Measurements from ENCODE around the gene ACADVL. TPM values are rescaled to one million over a fixed set of nuclear protein-coding genes. Genes with fewer than 3 reads are reported as not detected.

Gene ACADVL
- polyA plus RNA-seq, 1 of the 3 experiments (the other 2 are of a cell fraction): 635 TPM

GRCh38 chr17:7217113-7217987, 2.4 kb upstream of the ACADVL start:
- peak; percentile 82 for DNase-seq
- H3K4me3 ChIP-seq (ENCODE audit: low read depth in 2 of 2, low read length in 1 of 2): peak overlapping the region; percentile 61 to 74
- H3F3A ChIP-seq (replicated peaks; ENCODE audit: insufficient read depth): peaks cover 55% of the 10 kb centered on the region
- H2AFZ ChIP-seq (ENCODE audit: low read depth): peak overlapping the region; percentile 80; the same call in 1 of the 2 replicates
- H3K9me3 ChIP-seq: no peaks in the 10 kb centered on the region
- peaks cover 4 to 15% of the 10 kb centered on the region in 2 experiments for H3K36me3 ChIP-seq (replicated peaks in 1 of 2; ENCODE audit: control insufficient read depth in 1 of 2, insufficient read depth in 2 of 2, low read length in 1 of 2)
- H3K4me2 ChIP-seq: peak overlapping the region; percentile 97
- CTCF ChIA-PET: interaction anchor here (1.2 kb wide), 1 partner anchor 195 kb away, joined by 3 read pairs; no protein-coding TSS in a partner anchor
- POLR2A ChIA-PET: no interaction called here
- no peaks in the 10 kb centered on the region for H3K9me2 ChIP-seq
- peaks cover 57% of the 10 kb centered on the region for H3K79me2 ChIP-seq (ENCODE audit: insufficient read depth)
- TF ChIP-seq CHD2 (IDR thresholded peaks at IDR 0.05; ENCODE audit: low read length, partially characterized antibody) (peak; percentile 12), RAD21 (IDR thresholded peaks at IDR 0.05; ENCODE audit: low read length) (0 out of 2 replicates have a peak, but pooled peaks have one; percentile 1), TCF12 (IDR thresholded peaks at IDR 0.05) (no peak)
- peaks cover 14% of the 10 kb centered on the region for H4K20me1 ChIP-seq (ENCODE audit: insufficient read depth)
- H3K27me3 ChIP-seq (ENCODE audit: insufficient read depth): no peaks in the 10 kb centered on the region
- 10% methylated on average over 31 of the region's 32 CpGs for WGBS (ENCODE audit: low lambda C conversion rate)
- H3K9ac ChIP-seq: peak overlapping the region; percentile 88
- peak overlapping the region; percentile 60 to 96; a peak in 3 of 4 replicates for H3K27ac ChIP-seq (ENCODE audit: low read depth in 2 of 2, low read length in 1 of 2)
- H3K4me1 ChIP-seq (ENCODE audit: control insufficient read depth in 1 of 2, insufficient read depth in 2 of 2, low read depth in 1 of 2, low read length in 1 of 2): peaks cover 23 to 64% of the 10 kb centered on the region in 2 experiments; a peak in 3 of 4 replicates

- peaks cover 20 to 65% of the 10 kb centered on the region in 2 experiments; a peak in 3 of 4 replicates for H3K4me1 ChIP-seq (ENCODE audit: control insufficient read depth in 1 of 2, insufficient read depth in 2 of 2, low read depth in 1 of 2, low read length in 1 of 2)
- peaks cover 50% of the 10 kb centered on the region for H3K79me2 ChIP-seq (ENCODE audit: insufficient read depth)
- H4K20me1 ChIP-seq (ENCODE audit: insufficient read depth): peaks cover 11% of the 10 kb centered on the region
- peaks cover 55% of the 10 kb centered on the region for H3F3A ChIP-seq (replicated peaks; ENCODE audit: insufficient read depth)
- H3K27me3 ChIP-seq (ENCODE audit: insufficient read depth): no peaks in the 10 kb centered on the region
- H3K36me3 ChIP-seq (replicated peaks in 1 of 2; ENCODE audit: control insufficient read depth in 1 of 2, insufficient read depth in 2 of 2, low read length in 1 of 2): peaks cover 12 to 17% of the 10 kb centered on the region in 2 experiments
- peak overlapping the region; percentile 71 for H3K4me2 ChIP-seq
- CTCF ChIA-PET: interaction anchor here (0.6 to 4.3 kb wide), 3 partner anchors 20 to 105 kb away, joined by 3 to 26 read pairs (median 3); partner anchors contain the start of gene PHF23
- 89% methylated on average over 5 of the region's 6 CpGs for WGBS (ENCODE audit: low lambda C conversion rate)
- H3K9me3 ChIP-seq: no peaks in the 10 kb centered on the region
- H2AFZ ChIP-seq (ENCODE audit: low read depth): no peak overlapping the region
- H3K27ac ChIP-seq (ENCODE audit: low read depth in 2 of 2, low read length in 1 of 2): peak overlapping the region; percentile 55 to 64; a peak in 2 of 4 replicates
- no peak for DNase-seq
- no peaks in the 10 kb centered on the region for H3K9me2 ChIP-seq
- POLR2A ChIA-PET: no interaction called here
- peak overlapping the region; percentile 57 to 61; a peak in 2 of 4 replicates for H3K4me3 ChIP-seq (ENCODE audit: low read depth in 2 of 2, low read length in 1 of 2)
- peak overlapping the region; percentile 54; the same call in 1 of the 2 replicates for H3K9ac ChIP-seq
- TF ChIP-seq GABPA (IDR thresholded peaks at IDR 0.05; ENCODE audit: low read depth): no peak
- TF ChIP-seq EZH2phosphoT487 (IDR thresholded peaks at IDR 0.05; ENCODE audit: borderline replicate concordance, low read depth): no peak
- no peak for TF ChIP-seq MEF2A (IDR thresholded peaks at IDR 0.05; ENCODE audit: borderline replicate concordance, low read depth)
- no peak for TF ChIP-seq SMC3 (IDR thresholded peaks at IDR 0.05; ENCODE audit: low read depth, low read length)
- TF ChIP-seq USF1 (IDR thresholded peaks at IDR 0.05; ENCODE audit: borderline replicate concordance, low read depth): no peak
- no peak for TF ChIP-seq CHD2 (IDR thresholded peaks at IDR 0.05; ENCODE audit: low read length, partially characterized antibody)
- TF ChIP-seq FOXM1 (IDR thresholded peaks at IDR 0.05; ENCODE audit: low read depth): no peak
- no peak for TF ChIP-seq MAX (IDR thresholded peaks at IDR 0.05; ENCODE audit: low read depth)
- TF ChIP-seq USF2 (IDR thresholded peaks at IDR 0.05; ENCODE audit: borderline replicate concordance, low read depth, low read length): no peak
- TF ChIP-seq PBX3 (IDR thresholded peaks at IDR 0.05): no peak
- no peak for TF ChIP-seq FOSL2 (IDR thresholded peaks at IDR 0.05; ENCODE audit: borderline replicate concordance, low read depth)
- TF ChIP-seq TAF1 (IDR thresholded peaks at IDR 0.05; ENCODE audit: borderline replicate concordance, low read depth, low read length): no peak
- TF ChIP-seq JUND (IDR thresholded peaks at IDR 0.05): no peak
- TF ChIP-seq REST (IDR thresholded peaks at IDR 0.05; ENCODE audit: low read depth, low read length): no peak
- TF ChIP-seq SIN3A (IDR thresholded peaks at IDR 0.05; ENCODE audit: borderline replicate concordance, low read depth, low read length): no peak
- no peak for TF ChIP-seq ELF1 (IDR thresholded peaks at IDR 0.05)
Measured at GRCh38 chr17:7218166-7218565, 1.6 kb upstream of the ACADVL start.
